Mammary epithelial cell (primary cell): ENCODE data around the gene GUCY1A2.

Experiments used
- CTCF ChIP-seq, 2 donors: IDR thresholded peaks in 1 of 2; conservative IDR thresholded peaks in 1 of 2; 2 replicates each; pipeline ENCODE4 v1.5.1; 2011 to 2012; ENCODE audit warnings: inconsistent platforms in 2 of 2, low read length in 2 of 2, mild to moderate bottlenecking in 2 of 2, control low read depth in 1 of 2, low read depth in 1 of 2; ENCODE audit not compliant: insufficient read depth in 1 of 2; ENCODE audit errors: extremely low read depth in 1 of 2
- EZH2 ChIP-seq: IDR thresholded peaks from 2 replicates; pipeline ENCODE4 v1.6.1; 2012; ENCODE audit warnings: low read length, inconsistent platforms, borderline replicate concordance

- no peak for TF ChIP-seq CTCF (conservative IDR thresholded peaks at IDR 0.05 in 1 of 2, IDR thresholded peaks at IDR 0.05 in 1 of 2; ENCODE audit: extremely low read depth in 1 of 2, insufficient read depth in 1 of 2, low read depth in 1 of 2, low read length in 2 of 2)
- TF ChIP-seq EZH2: no peak
Measured at GRCh38 chr11:107050121-107050520, 31.8 kb upstream of the GUCY1A2 start.
